Measurements from ENCODE around the gene GPS2.

GPS2 gene

GRCh38 chr17:7329374-7329996 is 14.3 kb upstream of the GPS2 start:
- peak; percentile 99 for DNase-seq (ENCODE audit: low read depth)
- no peak for TF ChIP-seq CTCF (conservative IDR thresholded peaks at IDR 0.05; ENCODE audit: low read depth, low read length)
- peak overlapping the region; percentile 92 for H3K4me3 ChIP-seq (ENCODE audit: low read length)

GRCh38 chr17:7328840-7329373 is 13.7 kb upstream of the GPS2 start, which contains the start of gene NEURL4:
TSS of gene NEURL4 (minus strand) at chr17:7329335. CDS start at chr17:7329312, 23 bp downstream.
- H3K4me3 ChIP-seq (ENCODE audit: low read length), result peak within 1 kb of the TSS; percentile 92
- no peak for DNase-seq (ENCODE audit: low read depth)
- TF ChIP-seq CTCF (conservative IDR thresholded peaks at IDR 0.05; ENCODE audit: low read depth, low read length), result peak; percentile 34

GRCh38 chr17:7328009-7328408 is 12.8 kb upstream of the GPS2 start:
- peak overlapping the region; percentile 92 for H3K4me3 ChIP-seq (ENCODE audit: low read length)

GRCh38 chr17:7327501-7327900 is 12.3 kb upstream of the GPS2 start:
- DNase-seq (ENCODE audit: low read depth), result no peak
- H3K4me3 ChIP-seq (ENCODE audit: low read length), result no peak overlapping the region
- no peak for TF ChIP-seq CTCF (conservative IDR thresholded peaks at IDR 0.05; ENCODE audit: low read depth, low read length)

More at GRCh38 chr17:7328009-7328408, 12.8 kb upstream of the GPS2 start:
- no peak for TF ChIP-seq CTCF (conservative IDR thresholded peaks at IDR 0.05; ENCODE audit: low read depth, low read length)
- DNase-seq (ENCODE audit: low read depth), result no peak

GRCh38 chr17:7327056-7327455 is 11.9 kb upstream of the GPS2 start:
- no peak for TF ChIP-seq CTCF (conservative IDR thresholded peaks at IDR 0.05; ENCODE audit: low read depth, low read length)
- H3K4me3 ChIP-seq (ENCODE audit: low read length), result no peak overlapping the region
- DNase-seq (ENCODE audit: low read depth), result no peak

GRCh38 chr17:7326186-7326585 is 11.0 kb upstream of the GPS2 start:
- no peak for DNase-seq (ENCODE audit: low read depth)
- H3K4me3 ChIP-seq (ENCODE audit: low read length), result no peak overlapping the region
- no peak for TF ChIP-seq CTCF (conservative IDR thresholded peaks at IDR 0.05; ENCODE audit: low read depth, low read length)

- no peak overlapping the region for H3K4me3 ChIP-seq (ENCODE audit: low read length)
- DNase-seq (ENCODE audit: low read depth), result no peak
- no peak for TF ChIP-seq CTCF (conservative IDR thresholded peaks at IDR 0.05; ENCODE audit: low read depth, low read length)
These were observed 9.9 kb upstream of the GPS2 start for GRCh38 chr17:7325031-7325528.

Measured in retinal pigment epithelial cell (primary cell).